HEK293 (cell line): Measurements from ENCODE around the gene BEST1.

Source experiments
- CTCF ChIP-seq: fragments of 450-650 bp; formaldehyde crosslinking; IDR thresholded peaks from 2 replicates; pipeline ENCODE4 v1.5.1; 2016; ENCODE audit warnings: missing biosample characterization, missing genetic modification characterization
- KLF17 ChIP-seq: fragments of 450-650 bp; formaldehyde crosslinking; IDR thresholded peaks from 2 replicates; pipeline ENCODE4 v1.5.1; 2016; ENCODE audit warnings: missing biosample characterization, missing genetic modification characterization
- ZIC2 ChIP-seq: fragments of 450-650 bp; formaldehyde crosslinking; IDR thresholded peaks from 2 replicates; pipeline ENCODE4 v1.5.1; 2016; ENCODE audit warnings: missing biosample characterization, missing genetic modification characterization
- ZNF248 ChIP-seq: fragments of 450-650 bp; formaldehyde crosslinking; IDR thresholded peaks from 2 replicates; pipeline ENCODE4 v1.5.1; 2017; ENCODE audit warnings: missing biosample characterization, missing genetic modification characterization
- ZNF311 ChIP-seq: fragments of 450-650 bp; formaldehyde crosslinking; IDR thresholded peaks from 2 replicates; pipeline ENCODE4 v1.5.1; 2017; ENCODE audit warnings: missing biosample characterization, missing genetic modification characterization, borderline replicate concordance
- ZNF558 ChIP-seq: fragments of 450-650 bp; formaldehyde crosslinking; IDR thresholded peaks from 2 replicates; pipeline ENCODE4 v1.5.1; 2016; ENCODE audit warnings: missing biosample characterization, missing genetic modification characterization
- ZNF561 ChIP-seq: fragments of 450-650 bp; IDR thresholded peaks from 2 replicates; pipeline ENCODE4 v1.5.1; 2018; ENCODE audit warnings: missing biosample characterization, missing genetic modification characterization, borderline replicate concordance

GRCh38 chr11:61957021-61957770 lies 7.0 kb downstream of the BEST1 start:
- no peak for TF ChIP-seq KLF17 (tag by site-specific recombination)
- TF ChIP-seq ZNF558 (tag by site-specific recombination): no peak
- no peak for TF ChIP-seq ZNF248 (tag by site-specific recombination)
- no peak for TF ChIP-seq CTCF
- no peak for TF ChIP-seq ZIC2
- TF ChIP-seq ZNF561: no peak
- TF ChIP-seq ZNF311 (tag by site-specific recombination): no peak
